NT2/D1 (cell line): ENCODE results near the gene SLC25A6.

Source experiments
- YY1 ChIP-seq: IDR thresholded peaks from 2 replicates; pipeline ENCODE4 v1.6.1; 2011; ENCODE audit not compliant: insufficient read length, insufficient read depth
- ZNF274 ChIP-seq: IDR thresholded peaks from 2 replicates; pipeline ENCODE4 v1.6.1; 2011; ENCODE audit warnings: mild to moderate bottlenecking, low read depth, low read length

GRCh38 chrX:1407035-1407434 lies 15.1 kb upstream of the SLC25A6 start:
- TF ChIP-seq YY1, result no peak
- TF ChIP-seq ZNF274, result no peak
